H1 (cell line): Measurements from ENCODE around the gene PKD1. TPM values are rescaled to one million over a fixed set of nuclear protein-coding genes. Genes with fewer than 3 reads are reported as not detected.

Experiments used
- CTCF ChIA-PET: fragments of 300-600 bp; sonication (Branson Sonifier 250); formaldehyde crosslinking; loops from one replicate; lab custom pipeline; 2021; ENCODE audit not compliant: partially characterized antibody; lab: Charles Lee
- POLR2A ChIA-PET: fragments of 300-600 bp; sonication (Branson Sonifier 250); formaldehyde crosslinking; loops from one replicate; lab custom pipeline; 2021; ENCODE audit warnings: inconsistent platforms; ENCODE audit not compliant: partially characterized antibody; lab: Charles Lee
- DNase-seq, 2 experiments: peaks; one replicate each; pipeline versions ENCODE4 v3.0.0 to v3.0.0-alpha.2; 2010 to 2022; ENCODE audit warnings: low spot score in 2 of 2, low read depth in 1 of 2, mixed read lengths in 1 of 2
- FAIRE-seq: peaks from 2 replicates; lab custom pipeline; 2011; peaks lifted over from hg19 to GRCh38; lab: Jason Lieb, UNC
- H2AFZ ChIP-seq: 2 replicates; pipeline ENCODE4 v1.8.1; 2012; ENCODE audit warnings: low read length, inconsistent platforms
- H2AK5ac ChIP-seq: 2 replicates; pipeline ENCODE4 v1.6.1; 2013; ENCODE audit warnings: low read depth, low read length
- H2BK120ac ChIP-seq: replicated peaks from 2 replicates; pipeline ENCODE3; 2013; ENCODE audit warnings: low read depth, low read length, inconsistent platforms
- H2BK12ac ChIP-seq: 2 replicates; pipeline ENCODE4 v1.6.1; 2013; ENCODE audit warnings: low read depth, low read length
- H2BK15ac ChIP-seq: 2 replicates; pipeline ENCODE4 v1.6.1; 2013; ENCODE audit warnings: low read length
- H2BK20ac ChIP-seq: 2 replicates; pipeline ENCODE4 v1.6.1; 2013; ENCODE audit warnings: low read length
- H2BK5ac ChIP-seq: 2 replicates; pipeline ENCODE4 v1.6.1; 2013; ENCODE audit warnings: low read depth, low read length
- H3K14ac ChIP-seq: 2 replicates; pipeline ENCODE4 v1.6.1; 2013; ENCODE audit warnings: inconsistent platforms; ENCODE audit not compliant: insufficient read length
- H3K18ac ChIP-seq: 2 replicates; pipeline ENCODE4 v1.6.1; 2013; ENCODE audit warnings: low read length; ENCODE audit errors: extremely low read depth
- H3K23ac ChIP-seq: 2 replicates; pipeline ENCODE4 v1.6.1; 2013; ENCODE audit warnings: inconsistent platforms; ENCODE audit not compliant: insufficient read length
- H3K23me2 ChIP-seq: 2 replicates; pipeline ENCODE4 v1.6.1; 2013; ENCODE audit warnings: low read depth, low read length
- H3K27ac ChIP-seq: 2 replicates; pipeline ENCODE4 v1.6.1; 2011; ENCODE audit warnings: low read depth, low read length, inconsistent platforms
- H3K27me3 ChIP-seq, 4 experiments: replicated peaks in 1 of 4; 1 replicate in 1 of 4; 2 replicates in 3 of 4; pipeline versions ENCODE4 v1.6.1 to v1.8.1; 2011 to 2013; ENCODE audit warnings: low read length in 3 of 4, mild to moderate bottlenecking in 3 of 4, inconsistent platforms in 2 of 4, mixed read lengths in 2 of 4, moderate library complexity in 1 of 4; ENCODE audit not compliant: control insufficient read depth in 3 of 4, insufficient read depth in 3 of 4; ENCODE audit errors: extremely low read depth in 1 of 4
- H3K36me3 ChIP-seq, 4 experiments: 2 replicates each; pipeline versions ENCODE4 v1.6.1 to v1.8.1; 2011 to 2013; ENCODE audit warnings: mild to moderate bottlenecking in 4 of 4, low read length in 3 of 4, moderate library complexity in 2 of 4, control low read depth in 1 of 4, inconsistent platforms in 1 of 4; ENCODE audit not compliant: insufficient read depth in 4 of 4, control insufficient read depth in 2 of 4
- H3K4ac ChIP-seq: replicated peaks from 2 replicates; pipeline ENCODE3; 2013; ENCODE audit warnings: low read length, low read depth, mixed read lengths, inconsistent platforms; ENCODE audit not compliant: insufficient read length
- H3K4me1 ChIP-seq, 4 experiments: replicated peaks in 1 of 4; 1 replicate in 1 of 4; 2 replicates in 3 of 4; pipeline versions ENCODE4 v1.6.1 to v1.8.1; 2011 to 2013; ENCODE audit warnings: low read length in 3 of 4, inconsistent platforms in 2 of 4, mixed read lengths in 1 of 4; ENCODE audit not compliant: insufficient read depth in 4 of 4, control insufficient read depth in 3 of 4
- H3K4me2 ChIP-seq, 2 experiments: 2 replicates each; pipeline versions ENCODE4 v1.6.1 to v1.8.1; 2011 to 2013; ENCODE audit warnings: low read depth in 2 of 2, low read length in 2 of 2, control low read depth in 1 of 2, inconsistent platforms in 1 of 2, mild to moderate bottlenecking in 1 of 2; ENCODE audit not compliant: insufficient read depth in 1 of 2
- H3K4me3 ChIP-seq, 4 experiments: fragments of 200-600, 300-600 bp in 1 of 4; sonication (generic), shearing (Covaris generic), sonication (Bioruptor Twin) in 1 of 4; 2 replicates each; pipeline versions ENCODE4 v1.5.1 to v1.8.1; 2011 to 2016; ENCODE audit warnings: low read length in 4 of 4, low read depth in 3 of 4, control low read depth in 2 of 4, inconsistent platforms in 2 of 4, mild to moderate bottlenecking in 2 of 4, mixed read lengths in 1 of 4, moderate library complexity in 1 of 4; ENCODE audit not compliant: insufficient read depth in 2 of 4; ENCODE audit errors: extremely low read depth in 1 of 4
- H3K56ac ChIP-seq: replicated peaks from 2 replicates; pipeline ENCODE3; 2013; ENCODE audit warnings: low read depth, mild to moderate bottlenecking, mixed read lengths, low read length, inconsistent platforms; ENCODE audit not compliant: insufficient read length
- H3K79me1 ChIP-seq: 2 replicates; pipeline ENCODE4 v1.6.1; 2013; ENCODE audit warnings: low read depth, low read length, control low read depth
- H3K79me2 ChIP-seq, 2 experiments: 2 replicates each; pipeline versions ENCODE4 v1.6.1 to v1.8.1; 2012 to 2013; ENCODE audit warnings: low read length in 2 of 2, mild to moderate bottlenecking in 2 of 2, inconsistent platforms in 1 of 2; ENCODE audit not compliant: insufficient read depth in 2 of 2, control insufficient read depth in 1 of 2
- H3K9ac ChIP-seq, 4 experiments: replicated peaks in 1 of 4; 1 replicate in 1 of 4; 2 replicates in 3 of 4; pipeline versions ENCODE4 v1.6.1 to v1.8.1; 2011 to 2013; ENCODE audit warnings: low read depth in 3 of 4, low read length in 3 of 4, control low read depth in 2 of 4, mild to moderate bottlenecking in 2 of 4, moderate library complexity in 2 of 4, inconsistent platforms in 1 of 4; ENCODE audit errors: extremely low read depth in 1 of 4
- H3K9me3 ChIP-seq, 2 experiments: 2 replicates each; pipeline versions ENCODE4 v1.6.1 to v1.8.1; 2012 to 2013; ENCODE audit warnings: mild to moderate bottlenecking in 2 of 2, moderate library complexity in 2 of 2, control low read depth in 1 of 2, inconsistent platforms in 1 of 2, low read depth in 1 of 2, low read length in 1 of 2, mixed read lengths in 1 of 2; ENCODE audit not compliant: insufficient read depth in 2 of 2
- H4K20me1 ChIP-seq, 2 experiments: replicated peaks in 1 of 2; 2 replicates each; pipeline versions ENCODE3 to v1.8.1; 2011 to 2013; ENCODE audit warnings: inconsistent platforms in 2 of 2, low read length in 2 of 2, mild to moderate bottlenecking in 1 of 2; ENCODE audit not compliant: insufficient read depth in 2 of 2, control insufficient read depth in 1 of 2
- H4K5ac ChIP-seq: 2 replicates; pipeline ENCODE4 v1.6.1; 2013; ENCODE audit warnings: low read length, low read depth, mixed read lengths, inconsistent platforms; ENCODE audit not compliant: insufficient read length
- H4K8ac ChIP-seq: 2 replicates; pipeline ENCODE4 v1.8.0; 2013; ENCODE audit warnings: mild to moderate bottlenecking, moderate library complexity, low read length, inconsistent platforms; ENCODE audit not compliant: insufficient read depth; ENCODE audit errors: extremely low read depth
- H4K91ac ChIP-seq: replicated peaks from 2 replicates; pipeline ENCODE3; 2013; ENCODE audit warnings: low read length, mixed read lengths, inconsistent platforms; ENCODE audit not compliant: insufficient read length
- ATF2 ChIP-seq: IDR thresholded peaks from 2 replicates; pipeline ENCODE4 v1.6.1; 2012; ENCODE audit warnings: low read length, inconsistent platforms
- CHD1 ChIP-seq: IDR thresholded peaks from 2 replicates; pipeline ENCODE4 v1.6.1; 2012; ENCODE audit warnings: low read depth, low read length, improper control_type of control experiment
- EZH2 ChIP-seq: fragments of 200-600 bp; sonication (generic); IDR thresholded peaks from 2 replicates; pipeline ENCODE4 v1.7.1; 2012; ENCODE audit warnings: low read depth, mild to moderate bottlenecking, moderate library complexity, low read length, inconsistent platforms; ENCODE audit not compliant: severe bottlenecking
- KDM4A ChIP-seq: IDR thresholded peaks from one replicate; pipeline ENCODE4 v1.7.1; 2012; ENCODE audit warnings: low read depth, mild to moderate bottlenecking, moderate library complexity, low read length, inconsistent platforms; ENCODE audit not compliant: severe bottlenecking
- NANOG ChIP-seq: IDR thresholded peaks from 2 replicates; pipeline ENCODE4 v1.6.1; 2011; ENCODE audit warnings: low read length, low read depth, mild to moderate bottlenecking, inconsistent platforms; ENCODE audit not compliant: insufficient read depth, poor library complexity, severe bottlenecking
- POLR2AphosphoS5 ChIP-seq: IDR thresholded peaks from 2 replicates; pipeline ENCODE4 v1.6.1; 2011; ENCODE audit warnings: low read depth, low read length
- RNF2 ChIP-seq: fragments of 200-900, 300-1000 bp; sonication (generic); IDR thresholded peaks from 2 replicates; pipeline ENCODE4 v1.7.1; 2016; ENCODE audit warnings: borderline replicate concordance, low read depth, mild to moderate bottlenecking, antibody characterized with exemption, low read length; ENCODE audit not compliant: poor library complexity, severe bottlenecking; ENCODE audit errors: missing control alignments
- ZNF274 ChIP-seq: IDR thresholded peaks from 2 replicates; pipeline ENCODE4 v1.7.0; 2012; ENCODE audit warnings: low read length, borderline replicate concordance; ENCODE audit errors: extremely low read depth
- WGBS, 2 experiments: shearing (Covaris generic) in 1 of 2; methylation state at CpG; one replicate each; pipeline versions ENCODE4 v1.1.6 to v1.1.7; 2013 to 2015; ENCODE audit warnings: low lambda C conversion rate in 2 of 2, mixed read lengths in 2 of 2, inconsistent platforms in 1 of 2, low coverage in 1 of 2, missing lambda C conversion rate in 1 of 2; ENCODE audit not compliant: insufficient replicate concordance in 2 of 2, insufficient coverage in 1 of 2, insufficient read length in 1 of 2; ENCODE audit errors: extremely low coverage in 1 of 2, missing lambda C conversion rate in 1 of 2; 5-methylcytosine and 5-hydroxymethylcytosine counted together
- polyA plus RNA-seq, 7 experiments: library from polyadenylated mRNA; depleted of rRNA in 3 of 7; stranded (reverse) in 5 of 7; unstranded in 2 of 7; fragments of >200 nt in 5 of 7; fragments of 200-250 nt in 2 of 7; gene quantifications; 1 replicate in 5 of 7; 2 replicates in 1 of 7; 4 replicates in 1 of 7; pipeline versions ENCODE4 v1.2.1 to v1.2.3, GENCODE V29; 2011 to 2013; ENCODE audit warnings: missing spikeins in 2 of 7, mixed read lengths in 2 of 7
- total RNA-seq: library from RNA; stranded (reverse); fragmentation: NEBNext Ultra II Directional; extraction: Animal tissue kit (Norgen Biotek cat#: 25700); gene quantifications from 2 replicates; pipeline ENCODE4 v1.2.1, GENCODE V29; 2021

The PKD1 gene
- total and polyA plus RNA-seq, 2 of the 8 experiments (the other 6 are each of a cell fraction or from before 2014, with no cell fraction given) = 40.6 to 52.7 TPM

GRCh38 chr16:2167068-2167638 is 31.5 kb upstream of the PKD1 start:
- Histone ChIP-seq H3K14ac (no peak overlapping the region), H4K91ac (no peak overlapping the region), H3K56ac (no peak overlapping the region), H3K36me3 (peaks cover 15 to 37% (median 28%) of the 10 kb centered on the region in 4 experiments; a peak in 7 of 8 replicates), H2BK120ac (no peak overlapping the region), H2AK5ac (no peak overlapping the region), H4K8ac (no peak overlapping the region), H3K4me2 (no peak overlapping the region), H3K9ac (no peak overlapping the region), H2BK15ac (no peak overlapping the region), H3K23ac (no peak overlapping the region), H2BK5ac (no peak overlapping the region), H2AFZ (no peak overlapping the region), H3K79me2 (peaks cover 6 to 26% of the 10 kb centered on the region in 2 experiments; a peak in 3 of 4 replicates), H3K4me1 (no peaks in the 10 kb centered on the region; a peak in 1 of 7 replicates), H3K27ac (no peak overlapping the region), H2BK12ac (no peak overlapping the region), H3K23me2 (no peaks in the 10 kb centered on the region), H4K5ac (no peak overlapping the region), H3K79me1 (peaks cover 8% of the 10 kb centered on the region; the same call in 1 of the 2 replicates), H3K18ac (no peak overlapping the region), H2BK20ac (no peak overlapping the region), H3K4ac (no peak overlapping the region), H3K27me3 (no peaks in the 10 kb centered on the region), H3K9me3 (peaks cover 0 to 17% of the 10 kb centered on the region in 2 experiments; a peak in 1 of 4 replicates), H4K20me1 (peaks cover 6 to 29% of the 10 kb centered on the region in 2 experiments), H3K4me3 (no peak overlapping the region)
- DNase-seq = no peak
- TF ChIP-seq NANOG (no peak), RNF2 (no peak), EZH2 (no peak), POLR2AphosphoS5 (no peak), ATF2 (no peak), ZNF274 (no peak), KDM4A (no peak), CHD1 (no peak)
- CTCF ChIA-PET = interaction anchor here (1.2 to 1.4 kb wide), 2 partner anchors 10 to 14 kb away, joined by 3 read pairs; no protein-coding TSS in a partner anchor
- 91% methylated on average over 17 of the region's 18 CpGs; no CpG with 5 or more reads in 1 of the 2 experiments for WGBS, 2 experiments
- FAIRE-seq = no peak
- POLR2A ChIA-PET = interaction anchor here (0.7 to 13.5 kb wide), 11 partner anchors 10 to 1531 kb away, joined by 3 to 312 read pairs (median 4); partner anchors contain the start of genes METTL26, PGP, RAB26 and TRAF7
